CD14-positive monocyte (primary cell): ENCODE data around the gene EVA1C. TPM values are rescaled to one million over a fixed set of nuclear protein-coding genes. Genes with fewer than 3 reads are reported as not detected.

ENCODE experiments used
- DNase-seq, 3 donors: peaks; one replicate each; pipeline ENCODE4 v3.0.0-alpha.2; 2011 to 2022
- H2AFZ ChIP-seq: 2 replicates; pipeline ENCODE4 v1.6.0; 2012; ENCODE audit warnings: mild to moderate bottlenecking, low read depth, low read length, inconsistent platforms; ENCODE audit not compliant: insufficient read depth, poor library complexity, severe bottlenecking
- H3K27ac ChIP-seq, 2 donors: 1 replicate in 1 of 2; 2 replicates in 1 of 2; pipeline ENCODE4 v1.5.1; 2012 to 2013; ENCODE audit warnings: low read length in 2 of 2, control low read depth in 1 of 2, inconsistent platforms in 1 of 2, low read depth in 1 of 2, mild to moderate bottlenecking in 1 of 2
- H3K27me3 ChIP-seq, 2 donors: one replicate each; pipeline versions ENCODE4 v1.6.0 to v1.6.1; 2011 to 2013; ENCODE audit warnings: low read length in 2 of 2; ENCODE audit not compliant: control insufficient read depth in 2 of 2, insufficient read depth in 2 of 2
- H3K36me3 ChIP-seq, 2 donors: replicated peaks in 1 of 2; 1 replicate in 1 of 2; 2 replicates in 1 of 2; pipeline versions ENCODE4 v1.5.1 to v1.6.1; 2012 to 2013; ENCODE audit warnings: low read length in 2 of 2, control low read depth in 1 of 2, inconsistent platforms in 1 of 2, mild to moderate bottlenecking in 1 of 2; ENCODE audit not compliant: insufficient read depth in 2 of 2, control insufficient read depth in 1 of 2
- H3K4me1 ChIP-seq, 2 donors: 1 replicate in 1 of 2; 2 replicates in 1 of 2; pipeline versions ENCODE4 v1.5.1 to v1.6.1; 2012 to 2013; ENCODE audit warnings: low read length in 2 of 2, control low read depth in 1 of 2, inconsistent platforms in 1 of 2, mild to moderate bottlenecking in 1 of 2, moderate library complexity in 1 of 2; ENCODE audit not compliant: insufficient read depth in 2 of 2, control insufficient read depth in 1 of 2
- H3K4me2 ChIP-seq: replicated peaks from 2 replicates; pipeline ENCODE3; 2012; ENCODE audit warnings: low read length, moderate library complexity, mild to moderate bottlenecking; ENCODE audit not compliant: poor library complexity, severe bottlenecking; ENCODE audit errors: extremely low read depth
- H3K4me3 ChIP-seq, 3 experiments: fragments of 200-600 bp in 1 of 3; sonication (generic) in 1 of 3; replicated peaks in 1 of 3; 1 replicate in 2 of 3; 2 replicates in 1 of 3; pipeline ENCODE4 v1.5.1; 2011 to 2013; ENCODE audit warnings: low read length in 3 of 3, mild to moderate bottlenecking in 3 of 3, control low read depth in 2 of 3, low read depth in 2 of 3, inconsistent platforms in 1 of 3, moderate library complexity in 1 of 3
- H3K79me2 ChIP-seq: 2 replicates; pipeline ENCODE4 v1.6.0; 2012; ENCODE audit warnings: mild to moderate bottlenecking, control low read depth, inconsistent platforms, low read length, moderate library complexity; ENCODE audit not compliant: insufficient read depth
- H3K9ac ChIP-seq: 2 replicates; pipeline ENCODE4 v1.6.0; 2017; ENCODE audit warnings: low read length, mild to moderate bottlenecking; ENCODE audit not compliant: insufficient read depth, poor library complexity, severe bottlenecking
- H3K9me3 ChIP-seq, 2 donors: replicated peaks in 1 of 2; 1 replicate in 1 of 2; 2 replicates in 1 of 2; pipeline versions ENCODE4 v1.5.1 to v1.6.1; 2012 to 2013; ENCODE audit warnings: low read length in 2 of 2, control low read depth in 1 of 2; ENCODE audit not compliant: control insufficient read depth in 1 of 2, insufficient read depth in 1 of 2
- H4K20me1 ChIP-seq: 2 replicates; pipeline ENCODE4 v1.6.0; 2012; ENCODE audit warnings: mild to moderate bottlenecking, low read length, control low read depth, moderate library complexity; ENCODE audit not compliant: insufficient read depth
- H3K27ac Mint-ChIP-seq, 7 donors: one replicate each; pipeline ENCODE4 v1.8.0; 2020; ENCODE audit warnings: mild to moderate bottlenecking in 7 of 7, mixed read lengths in 7 of 7, moderate library complexity in 6 of 7, inconsistent platforms in 2 of 7
- H3K27me3 Mint-ChIP-seq, 3 donors: one replicate each; pipeline ENCODE4 v1.8.0; 2021 to 2022; ENCODE audit warnings: low read depth in 3 of 3, mild to moderate bottlenecking in 3 of 3, mixed read lengths in 3 of 3, moderate library complexity in 3 of 3, inconsistent platforms in 1 of 3
- H3K36me3 Mint-ChIP-seq, 2 donors: one replicate each; pipeline ENCODE4 v1.8.0; 2020; ENCODE audit warnings: mixed read lengths in 2 of 2, inconsistent platforms in 1 of 2, mild to moderate bottlenecking in 1 of 2
- H3K4me1 Mint-ChIP-seq: one replicate; pipeline ENCODE4 v1.8.0; 2020; ENCODE audit warnings: mild to moderate bottlenecking, mixed read lengths
- H3K4me3 Mint-ChIP-seq, 2 donors: one replicate each; pipeline ENCODE4 v1.8.0; 2020; ENCODE audit warnings: mild to moderate bottlenecking in 2 of 2, mixed read lengths in 2 of 2, moderate library complexity in 1 of 2
- H3K9me3 Mint-ChIP-seq, 7 donors: one replicate each; pipeline ENCODE4 v1.8.0; 2020 to 2022; ENCODE audit warnings: mixed read lengths in 7 of 7, mild to moderate bottlenecking in 6 of 7, moderate library complexity in 6 of 7, inconsistent platforms in 2 of 7
- CTCF ChIP-seq: fragments of 200-600 bp; IDR thresholded peaks from one replicate; pipeline ENCODE4 v1.8.0; 2022; ENCODE audit warnings: antibody characterized with exemption, mild to moderate bottlenecking
- WGBS: methylation state at CpG from one replicate; pipeline ENCODE4 v1.1.5; 2013; ENCODE audit warnings: missing lambda C conversion rate; ENCODE audit not compliant: insufficient coverage; 5-methylcytosine and 5-hydroxymethylcytosine counted together
- intact Hi-C, 2 donors: fragments of 100-400 bp; cut with micrococcal nuclease; formaldehyde crosslinking; loops; one replicate each; pipeline versions ENCODE4 v1.15.0 to v1.15.1; 2023
- polyA plus RNA-seq, 3 donors: library from polyadenylated mRNA; depleted of rRNA in 1 of 3; unstranded in 2 of 3; stranded (reverse) in 1 of 3; fragments of 300-500 nt in 2 of 3; fragments of >200 nt in 1 of 3; fragmentation: Illumina TruSeq in 2 of 3; gene quantifications; 1 replicate in 2 of 3; 2 replicates in 1 of 3; pipeline ENCODE4 v1.2.3, GENCODE V29; 2012 to 2021

Gene EVA1C
- polyA plus RNA-seq, 3 donors = 0.37 to 0.73 (median 0.63) TPM

- H3K9me3 Mint-ChIP-seq = peaks cover 2 to 8% (median 5%) of the 10 kb centered on the region in 7 donors
- 100% methylated on average over 1 of the region's 9 CpGs for WGBS
Observed at GRCh38 chr21:32423320-32424190, 11.0 kb downstream of the EVA1C start.

GRCh38 chr21:32424191-32424535 lies 11.7 kb downstream of the EVA1C start:
- no CpG with 5 or more reads among the region's 2 CpGs for WGBS

More at GRCh38 chr21:32423320-32424190, 11.0 kb downstream of the EVA1C start:
- Mint-ChIP-seq H3K4me1 (peaks cover 7% of the 10 kb centered on the region), H3K36me3 (no peaks in the 10 kb centered on the region), H3K4me3 (no peak overlapping the region), H3K27ac (no peak overlapping the region), H3K27me3 (peaks cover 0 to 6% (median 2%) of the 10 kb centered on the region in 3 donors)
- Histone ChIP-seq H3K4me2 (no peak overlapping the region), H3K9me3 (no peaks in the 10 kb centered on the region), H2AFZ (no peak overlapping the region), H3K27me3 (no peaks in the 10 kb centered on the region), H4K20me1 (no peaks in the 10 kb centered on the region), H3K9ac (no peak overlapping the region), H3K36me3 (no peaks in the 10 kb centered on the region), H3K4me1 (no peaks in the 10 kb centered on the region), H3K27ac (no peak overlapping the region), H3K4me3 (no peak overlapping the region), H3K79me2 (no peaks in the 10 kb centered on the region)
- DNase-seq = no peak
- intact Hi-C loops = no loop called here
- TF ChIP-seq CTCF = no peak

More at GRCh38 chr21:32424191-32424535, 11.7 kb downstream of the EVA1C start:
- no peak overlapping the region for H3K4me2 ChIP-seq
- Mint-ChIP-seq H3K4me1 (peaks cover 7% of the 10 kb centered on the region), H3K9me3 (peaks cover 2 to 8% (median 5%) of the 10 kb centered on the region in 7 donors), H3K27me3 (peaks cover 0 to 6% (median 2%) of the 10 kb centered on the region in 3 donors), H3K4me3 (no peak overlapping the region), H3K36me3 (no peaks in the 10 kb centered on the region), H3K27ac (no peak overlapping the region)
- no peak overlapping the region for H3K27ac ChIP-seq
- no peak overlapping the region for H3K4me3 ChIP-seq
- no peak overlapping the region for H2AFZ ChIP-seq
- no peaks in the 10 kb centered on the region for H3K27me3 ChIP-seq
- no peaks in the 10 kb centered on the region for H3K36me3 ChIP-seq
- no peak for TF ChIP-seq CTCF
- H3K4me1 ChIP-seq = no peaks in the 10 kb centered on the region
- no peak overlapping the region for H3K9ac ChIP-seq
- intact Hi-C loops = no loop called here
- H3K79me2 ChIP-seq = no peaks in the 10 kb centered on the region
- DNase-seq = no peak
- H3K9me3 ChIP-seq = no peaks in the 10 kb centered on the region
- H4K20me1 ChIP-seq = no peaks in the 10 kb centered on the region
